Measurements from ENCODE around the gene KSR1.

DNA sequence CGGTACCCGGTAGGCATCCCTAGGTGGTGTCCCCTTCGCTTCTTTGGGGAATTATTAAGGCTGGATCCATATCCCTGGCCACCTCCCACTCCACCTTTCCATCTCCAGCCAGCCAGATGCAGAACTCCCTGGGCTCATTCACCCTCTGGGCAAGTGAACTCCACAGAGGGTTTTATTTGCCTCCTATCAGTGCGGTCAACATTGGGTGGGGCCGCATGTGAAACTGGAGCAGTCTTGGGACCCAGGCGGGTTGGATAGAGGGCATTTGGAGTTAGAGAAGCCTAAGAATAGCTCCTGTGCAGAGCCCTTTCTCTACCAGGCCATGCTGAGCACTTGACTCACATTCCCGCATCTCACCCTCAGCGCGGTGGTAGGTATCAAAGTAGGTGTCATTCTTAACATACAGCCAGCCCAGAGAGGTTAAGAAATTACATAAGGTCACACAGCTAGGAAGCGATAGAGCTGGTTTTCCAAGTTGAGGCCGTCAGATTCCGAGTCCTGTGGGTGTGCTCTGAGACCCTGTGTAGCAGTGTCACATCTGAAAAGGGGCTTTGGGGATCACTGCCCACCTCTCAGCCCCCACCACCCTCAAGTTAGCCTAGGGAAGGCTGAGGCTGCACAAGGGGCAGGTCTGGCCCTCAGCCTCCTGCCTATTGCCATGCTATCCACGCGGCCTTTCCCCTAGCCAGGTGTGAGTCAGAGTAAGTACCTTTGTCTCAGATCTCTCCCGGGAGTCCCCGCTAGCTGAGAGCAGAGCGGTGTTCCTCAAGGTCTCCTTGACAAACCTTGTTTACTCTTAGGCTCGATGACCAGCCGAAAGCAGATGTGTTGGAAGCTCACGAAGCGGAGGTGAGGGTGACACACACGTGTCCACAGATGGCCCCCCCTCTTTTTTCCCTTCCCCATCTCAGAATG lies 147.9 kb downstream of the KSR1 start:
- no peak for TF ChIP-seq PPARA (CRISPR knock-in tag; IDR thresholded peaks at IDR 0.05; ENCODE audit: borderline replicate concordance)
- TF ChIP-seq, protein P1, sequence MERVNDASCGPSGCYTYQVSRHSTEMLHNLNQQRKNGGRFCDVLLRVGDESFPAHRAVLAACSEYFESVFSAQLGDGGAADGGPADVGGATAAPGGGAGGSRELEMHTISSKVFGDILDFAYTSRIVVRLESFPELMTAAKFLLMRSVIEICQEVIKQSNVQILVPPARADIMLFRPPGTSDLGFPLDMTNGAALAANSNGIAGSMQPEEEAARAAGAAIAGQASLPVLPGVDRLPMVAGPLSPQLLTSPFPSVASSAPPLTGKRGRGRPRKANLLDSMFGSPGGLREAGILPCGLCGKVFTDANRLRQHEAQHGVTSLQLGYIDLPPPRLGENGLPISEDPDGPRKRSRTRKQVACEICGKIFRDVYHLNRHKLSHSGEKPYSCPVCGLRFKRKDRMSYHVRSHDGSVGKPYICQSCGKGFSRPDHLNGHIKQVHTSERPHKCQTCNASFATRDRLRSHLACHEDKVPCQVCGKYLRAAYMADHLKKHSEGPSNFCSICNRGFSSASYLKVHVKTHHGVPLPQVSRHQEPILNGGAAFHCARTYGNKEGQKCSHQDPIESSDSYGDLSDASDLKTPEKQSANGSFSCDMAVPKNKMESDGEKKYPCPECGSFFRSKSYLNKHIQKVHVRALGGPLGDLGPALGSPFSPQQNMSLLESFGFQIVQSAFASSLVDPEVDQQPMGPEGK (CRISPR knock-in tag; IDR thresholded peaks at IDR 0.05; ENCODE audit: borderline replicate concordance), result no peak
- no peak for TF ChIP-seq TCF4 (CRISPR knock-in tag; IDR thresholded peaks at IDR 0.05; ENCODE audit: borderline replicate concordance)
- no peak for TF ChIP-seq TOX (CRISPR knock-in tag; IDR thresholded peaks at IDR 0.05; ENCODE audit: borderline replicate concordance)
- TF ChIP-seq ARNTL (CRISPR knock-in tag; IDR thresholded peaks at IDR 0.05; ENCODE audit: borderline replicate concordance, low read depth), result no peak
- TF ChIP-seq ZNF565 (CRISPR knock-in tag; conservative IDR thresholded peaks at IDR 0.05; ENCODE audit: low read depth), result no peak
- TF ChIP-seq, protein P2, sequence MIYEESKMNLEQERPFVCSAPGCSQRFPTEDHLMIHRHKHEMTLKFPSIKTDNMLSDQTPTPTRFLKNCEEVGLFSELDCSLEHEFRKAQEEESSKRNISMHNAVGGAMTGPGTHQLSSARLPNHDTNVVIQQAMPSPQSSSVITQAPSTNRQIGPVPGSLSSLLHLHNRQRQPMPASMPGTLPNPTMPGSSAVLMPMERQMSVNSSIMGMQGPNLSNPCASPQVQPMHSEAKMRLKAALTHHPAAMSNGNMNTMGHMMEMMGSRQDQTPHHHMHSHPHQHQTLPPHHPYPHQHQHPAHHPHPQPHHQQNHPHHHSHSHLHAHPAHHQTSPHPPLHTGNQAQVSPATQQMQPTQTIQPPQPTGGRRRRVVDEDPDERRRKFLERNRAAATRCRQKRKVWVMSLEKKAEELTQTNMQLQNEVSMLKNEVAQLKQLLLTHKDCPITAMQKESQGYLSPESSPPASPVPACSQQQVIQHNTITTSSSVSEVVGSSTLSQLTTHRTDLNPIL (CRISPR knock-in tag; IDR thresholded peaks at IDR 0.05; ENCODE audit: low read depth), result no peak
- TF ChIP-seq ZFP3 (CRISPR knock-in tag; IDR thresholded peaks at IDR 0.05), result no peak
- TF ChIP-seq CSDC2 (CRISPR knock-in tag; IDR thresholded peaks at IDR 0.05), result no peak

Measured in SK-N-SH treated with all-trans-retinoic acid at 6 μM for 48 hours (cell line).